ENCODE measurements around the gene MUL1. TPM values are rescaled to one million over a fixed set of nuclear protein-coding genes. Genes with fewer than 3 reads are reported as not detected.

Gene MUL1
- total and polyA plus RNA-seq, 2 of the 4 experiments (the other 2 are of a cell fraction), result 20.7 to 21.1 TPM

DNA sequence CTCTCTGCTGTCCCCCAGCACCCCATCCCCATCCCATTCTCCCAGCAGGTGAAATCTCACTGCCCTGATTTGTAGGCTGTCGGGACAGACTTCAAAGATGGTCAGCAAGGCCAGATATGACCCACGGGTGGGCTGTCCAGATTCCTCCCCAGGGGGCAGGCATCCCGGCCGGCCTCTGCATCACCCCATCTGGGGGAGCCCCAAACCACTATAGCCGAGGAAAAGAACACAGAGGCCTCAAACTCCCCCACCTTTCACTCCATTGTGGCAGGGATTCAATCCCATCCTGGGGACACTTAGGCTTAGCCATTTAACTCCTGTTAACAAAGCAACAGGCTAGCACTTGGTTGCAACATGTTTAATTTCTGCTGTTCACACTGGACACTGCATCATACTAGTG lies 8.8 kb downstream of the MUL1 start:
- WGBS, 2 experiments (ENCODE audit: extremely low coverage in 2 of 2, insufficient read length in 1 of 2), result 100% methylated on average over 2 of the region's 5 CpGs; no CpG with 5 or more reads in 1 of the 2 experiments
- Histone ChIP-seq H3K4ac (ENCODE audit: low read depth, low read length) (no peak overlapping the region), H3K4me3 (ENCODE audit: insufficient read depth, low read depth, low read length) (no peak overlapping the region), H3K9me1 (ENCODE audit: insufficient read depth, low read length) (peaks cover 17% of the 10 kb centered on the region), H3K4me2 (ENCODE audit: low read depth, low read length) (no peak overlapping the region), H2BK120ac (ENCODE audit: low read depth, low read length) (no peak overlapping the region), H3K79me1 (ENCODE audit: low read depth in 1 of 2, low read length in 2 of 2) (peaks cover 4 to 20% of the 10 kb centered on the region in 2 experiments; a peak in 3 of 4 replicates), H3K4me1 (ENCODE audit: control insufficient read depth, insufficient read depth, low read length) (peaks cover 16% of the 10 kb centered on the region), H3K14ac (replicated peaks; ENCODE audit: low read depth, low read length) (no peak overlapping the region), H3K23ac (ENCODE audit: low read depth, low read length) (no peak overlapping the region), H4K91ac (ENCODE audit: insufficient read depth, low read depth, low read length) (no peak overlapping the region), H3K56ac (ENCODE audit: extremely low read depth, insufficient read depth, low read length) (no peak overlapping the region), H3K27me3 (ENCODE audit: control insufficient read depth, insufficient read depth, low read length) (no peaks in the 10 kb centered on the region), H2AK5ac (ENCODE audit: low read depth, low read length) (no peak overlapping the region), H3K9me3 (ENCODE audit: control insufficient read depth, insufficient read depth, low read length) (no peaks in the 10 kb centered on the region), H2BK20ac (ENCODE audit: low read depth, low read length) (no peak overlapping the region), H3K9ac (ENCODE audit: low read depth, low read length) (no peak overlapping the region), H4K8ac (ENCODE audit: low read depth in 2 of 2, low read length in 2 of 2) (no peak overlapping the region), H3K27ac (ENCODE audit: insufficient read depth, low read length) (no peak overlapping the region), H2BK5ac (ENCODE audit: low read depth, low read length, poor library complexity, severe bottlenecking) (no peak overlapping the region), H2AK9ac (replicated peaks; ENCODE audit: low read depth, low read length, poor library complexity) (no peak overlapping the region), H3K18ac (ENCODE audit: low read depth, low read length) (no peak overlapping the region), H3K36me3 (ENCODE audit: control insufficient read depth, insufficient read depth, low read length) (peaks cover 39% of the 10 kb centered on the region), H4K5ac (ENCODE audit: low read depth, low read length) (no peak overlapping the region), H2AFZ (replicated peaks; ENCODE audit: low read length, poor library complexity) (no peak overlapping the region), H4K20me1 (ENCODE audit: insufficient read depth, low read length) (peaks cover 10% of the 10 kb centered on the region; the same call in 1 of the 2 replicates), H2BK15ac (ENCODE audit: low read depth, low read length) (no peak overlapping the region)
- in situ Hi-C loops (cut with MboI; ENCODE audit: low sequenced_read_pairs), result loop anchor here (10.0 kb wide), 1 partner anchor 584 kb away; no protein-coding TSS in a partner anchor
- ATAC-seq (ENCODE audit: low read depth), result no peak
- BruUV-seq (replicated peaks), result no TSS peak
- DNase-seq, result no peak
- intact Hi-C loops (cut with micrococcal nuclease), result no loop called here
- TF ChIP-seq BHLHE40 (IDR thresholded peaks at IDR 0.05; ENCODE audit: low read depth, low read length) (no peak), MAFK (IDR thresholded peaks at IDR 0.05; ENCODE audit: low read depth, low read length) (no peak), RFX5 (IDR thresholded peaks at IDR 0.05; ENCODE audit: low read depth, low read length) (no peak), MAZ (IDR thresholded peaks at IDR 0.05; ENCODE audit: borderline replicate concordance, low read depth, low read length) (no peak), MXI1 (IDR thresholded peaks at IDR 0.05; ENCODE audit: borderline replicate concordance, low read depth, low read length) (no peak), RAD21 (IDR thresholded peaks at IDR 0.05; ENCODE audit: low read length) (no peak), CEBPB (IDR thresholded peaks at IDR 0.05; ENCODE audit: low read depth, low read length) (no peak)
- TF ChIP-seq, protein P1, sequence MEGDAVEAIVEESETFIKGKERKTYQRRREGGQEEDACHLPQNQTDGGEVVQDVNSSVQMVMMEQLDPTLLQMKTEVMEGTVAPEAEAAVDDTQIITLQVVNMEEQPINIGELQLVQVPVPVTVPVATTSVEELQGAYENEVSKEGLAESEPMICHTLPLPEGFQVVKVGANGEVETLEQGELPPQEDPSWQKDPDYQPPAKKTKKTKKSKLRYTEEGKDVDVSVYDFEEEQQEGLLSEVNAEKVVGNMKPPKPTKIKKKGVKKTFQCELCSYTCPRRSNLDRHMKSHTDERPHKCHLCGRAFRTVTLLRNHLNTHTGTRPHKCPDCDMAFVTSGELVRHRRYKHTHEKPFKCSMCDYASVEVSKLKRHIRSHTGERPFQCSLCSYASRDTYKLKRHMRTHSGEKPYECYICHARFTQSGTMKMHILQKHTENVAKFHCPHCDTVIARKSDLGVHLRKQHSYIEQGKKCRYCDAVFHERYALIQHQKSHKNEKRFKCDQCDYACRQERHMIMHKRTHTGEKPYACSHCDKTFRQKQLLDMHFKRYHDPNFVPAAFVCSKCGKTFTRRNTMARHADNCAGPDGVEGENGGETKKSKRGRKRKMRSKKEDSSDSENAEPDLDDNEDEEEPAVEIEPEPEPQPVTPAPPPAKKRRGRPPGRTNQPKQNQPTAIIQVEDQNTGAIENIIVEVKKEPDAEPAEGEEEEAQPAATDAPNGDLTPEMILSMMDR (conservative IDR thresholded peaks at IDR 0.05; ENCODE audit: low read depth, low read length), result no peak
- TF ChIP-seq, protein P2, sequence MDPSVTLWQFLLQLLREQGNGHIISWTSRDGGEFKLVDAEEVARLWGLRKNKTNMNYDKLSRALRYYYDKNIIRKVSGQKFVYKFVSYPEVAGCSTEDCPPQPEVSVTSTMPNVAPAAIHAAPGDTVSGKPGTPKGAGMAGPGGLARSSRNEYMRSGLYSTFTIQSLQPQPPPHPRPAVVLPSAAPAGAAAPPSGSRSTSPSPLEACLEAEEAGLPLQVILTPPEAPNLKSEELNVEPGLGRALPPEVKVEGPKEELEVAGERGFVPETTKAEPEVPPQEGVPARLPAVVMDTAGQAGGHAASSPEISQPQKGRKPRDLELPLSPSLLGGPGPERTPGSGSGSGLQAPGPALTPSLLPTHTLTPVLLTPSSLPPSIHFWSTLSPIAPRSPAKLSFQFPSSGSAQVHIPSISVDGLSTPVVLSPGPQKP (IDR thresholded peaks at IDR 0.05; ENCODE audit: borderline replicate concordance, low read depth, low read length), result no peak
- TF ChIP-seq, protein P3, sequence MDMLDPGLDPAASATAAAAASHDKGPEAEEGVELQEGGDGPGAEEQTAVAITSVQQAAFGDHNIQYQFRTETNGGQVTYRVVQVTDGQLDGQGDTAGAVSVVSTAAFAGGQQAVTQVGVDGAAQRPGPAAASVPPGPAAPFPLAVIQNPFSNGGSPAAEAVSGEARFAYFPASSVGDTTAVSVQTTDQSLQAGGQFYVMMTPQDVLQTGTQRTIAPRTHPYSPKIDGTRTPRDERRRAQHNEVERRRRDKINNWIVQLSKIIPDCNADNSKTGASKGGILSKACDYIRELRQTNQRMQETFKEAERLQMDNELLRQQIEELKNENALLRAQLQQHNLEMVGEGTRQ (IDR thresholded peaks at IDR 0.05; ENCODE audit: low read depth, low read length), result no peak
- CTCF ChIA-PET, result no interaction called here
- dilution Hi-C loops (cut with HindIII; ENCODE audit: low sequenced_read_pairs, unreplicated experiment), result no loop called here
- POLR2A ChIA-PET (ENCODE audit: unreplicated experiment), result no interaction called here

Data from IMR-90 (cell line).